DOHH2 (cell line): ENCODE measurements around the gene MED12L.

Source experiments
- CTCF ChIP-seq: fragments of 200-600 bp; sonication (generic); IDR thresholded peaks from one replicate; pipeline ENCODE4 v1.5.1; 2014; ENCODE audit warnings: antibody characterized with exemption, mild to moderate bottlenecking, low read depth, low read length; ENCODE audit not compliant: poor library complexity, severe bottlenecking
- EZH2phosphoT487 ChIP-seq: fragments of 200-600 bp; sonication (generic); IDR thresholded peaks from 2 replicates; pipeline ENCODE4 v1.6.1; 2017; ENCODE audit warnings: borderline replicate concordance, mild to moderate bottlenecking, antibody characterized with exemption, low read length, moderate library complexity, mixed read lengths

GRCh38 chr3:151135541-151136337 lies 50.3 kb downstream of the MED12L start:
- TF ChIP-seq CTCF (no peak), EZH2phosphoT487 (no peak)
